ENCODE results near the gene SYNCRIP.

DNA sequence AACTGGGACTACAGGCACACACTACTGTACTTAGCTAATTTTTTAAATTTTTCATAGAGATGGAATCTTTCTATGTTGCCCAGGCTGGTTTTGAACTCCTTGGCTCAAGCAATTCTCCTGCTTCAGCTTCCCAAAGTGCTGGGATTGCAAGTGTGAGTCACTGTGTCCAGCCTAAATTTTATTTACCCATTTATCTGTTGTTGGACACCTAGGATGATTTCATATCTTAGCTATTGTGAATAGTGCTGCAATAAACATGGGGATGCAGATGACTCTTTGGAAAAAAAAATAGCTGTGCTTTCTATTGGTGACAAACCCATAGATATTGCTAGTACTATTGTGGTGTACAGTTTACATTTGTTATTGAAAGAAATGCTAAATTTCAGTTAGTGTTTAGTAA is 19.6 kb upstream of the SYNCRIP start:
- no peak for TF ChIP-seq POLR2A (IDR thresholded peaks at IDR 0.05; ENCODE audit: low read length)
- no peak for TF ChIP-seq GATA1 (IDR thresholded peaks at IDR 0.05; ENCODE audit: low read depth, low read length)
